ENCODE data around the gene BCO2.

DNA sequence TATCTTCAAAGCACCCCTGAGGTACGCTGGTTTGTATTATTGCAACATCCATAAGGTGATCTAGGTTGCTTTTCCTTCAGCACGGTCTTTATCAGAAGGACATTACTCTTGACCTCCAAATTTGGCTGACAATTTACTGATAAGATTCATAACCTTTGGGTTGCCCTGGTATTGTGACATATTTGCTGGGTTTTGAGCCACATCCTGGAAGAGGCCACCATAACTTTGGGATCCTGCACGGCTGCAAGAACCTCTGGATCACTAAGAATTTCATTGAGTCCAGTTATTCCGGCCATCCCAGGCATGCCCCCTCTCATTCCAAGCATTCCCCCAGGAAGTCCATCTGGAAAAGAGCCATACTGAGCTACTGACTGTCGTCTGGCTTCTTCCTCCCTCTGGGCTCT lies 91.9 kb downstream of the BCO2 start:
- TF ChIP-seq, protein P1, sequence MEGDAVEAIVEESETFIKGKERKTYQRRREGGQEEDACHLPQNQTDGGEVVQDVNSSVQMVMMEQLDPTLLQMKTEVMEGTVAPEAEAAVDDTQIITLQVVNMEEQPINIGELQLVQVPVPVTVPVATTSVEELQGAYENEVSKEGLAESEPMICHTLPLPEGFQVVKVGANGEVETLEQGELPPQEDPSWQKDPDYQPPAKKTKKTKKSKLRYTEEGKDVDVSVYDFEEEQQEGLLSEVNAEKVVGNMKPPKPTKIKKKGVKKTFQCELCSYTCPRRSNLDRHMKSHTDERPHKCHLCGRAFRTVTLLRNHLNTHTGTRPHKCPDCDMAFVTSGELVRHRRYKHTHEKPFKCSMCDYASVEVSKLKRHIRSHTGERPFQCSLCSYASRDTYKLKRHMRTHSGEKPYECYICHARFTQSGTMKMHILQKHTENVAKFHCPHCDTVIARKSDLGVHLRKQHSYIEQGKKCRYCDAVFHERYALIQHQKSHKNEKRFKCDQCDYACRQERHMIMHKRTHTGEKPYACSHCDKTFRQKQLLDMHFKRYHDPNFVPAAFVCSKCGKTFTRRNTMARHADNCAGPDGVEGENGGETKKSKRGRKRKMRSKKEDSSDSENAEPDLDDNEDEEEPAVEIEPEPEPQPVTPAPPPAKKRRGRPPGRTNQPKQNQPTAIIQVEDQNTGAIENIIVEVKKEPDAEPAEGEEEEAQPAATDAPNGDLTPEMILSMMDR (IDR thresholded peaks at IDR 0.05) = no peak
- TF ChIP-seq POLR2A (IDR thresholded peaks at IDR 0.05) = no peak

Data from Peyer's patch (tissue), 4 donors.